HL-60/S4 treated with retinoic acid at 250 ng/mL for 4 days and 3 days (cell line): Measurements from ENCODE around the gene APOL5.

Experiments used
- in situ Hi-C: fragments of 300-500 bp; cut with MboI; formaldehyde crosslinking; loops from 2 replicates; pipeline ENCODE4 v1.7.0; 2022; ENCODE audit warnings: low sequenced_read_pairs

APOL5 gene

DNA sequence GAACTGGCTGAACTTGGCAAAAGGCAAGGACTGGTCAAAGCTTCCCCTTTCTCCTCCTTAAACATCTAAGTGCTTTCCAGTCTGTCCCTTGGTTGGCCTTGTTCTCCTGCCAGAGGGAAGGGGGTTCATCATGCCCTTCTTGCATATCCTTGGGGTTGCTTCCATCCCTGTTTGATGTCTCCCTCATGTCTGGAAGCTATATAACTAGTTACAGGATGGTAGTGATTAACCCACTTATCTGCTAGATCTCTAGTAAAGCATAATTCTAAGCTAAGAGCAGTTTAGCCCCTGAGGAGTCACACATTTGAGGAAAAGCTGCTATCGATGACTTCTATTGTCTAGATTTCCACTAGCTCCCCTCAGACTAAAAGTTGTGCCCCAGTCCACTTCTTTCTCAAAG is 22.9 kb downstream of the APOL5 start:
- in situ Hi-C loops = no loop called here

GRCh38 chr22:35742342-35743100 is 24.8 kb downstream of the APOL5 start:
- in situ Hi-C loops = no loop called here

GRCh38 chr22:35743326-35743860 is 25.7 kb downstream of the APOL5 start:
- in situ Hi-C loops = no loop called here

DNA sequence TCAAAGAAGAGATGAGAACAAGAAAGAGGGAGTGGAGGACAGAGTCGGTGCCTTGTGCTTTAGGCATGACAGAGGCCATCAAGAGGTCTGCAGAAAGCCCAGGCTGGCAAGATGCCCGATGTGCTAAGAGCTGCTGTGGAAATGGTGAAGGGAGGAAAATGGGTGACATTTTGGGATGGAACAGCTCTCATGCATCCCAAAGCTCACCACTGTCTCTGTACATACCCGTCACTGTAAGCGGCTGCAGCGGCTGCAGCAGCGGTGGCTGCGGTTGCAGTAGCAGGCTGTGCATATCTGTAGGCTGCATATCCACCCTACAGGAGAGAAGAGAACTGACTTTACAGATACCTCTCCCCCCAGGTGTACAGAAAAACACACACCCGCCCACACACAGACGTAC is 28.6 kb downstream of the APOL5 start:
- in situ Hi-C loops = no loop called here

DNA sequence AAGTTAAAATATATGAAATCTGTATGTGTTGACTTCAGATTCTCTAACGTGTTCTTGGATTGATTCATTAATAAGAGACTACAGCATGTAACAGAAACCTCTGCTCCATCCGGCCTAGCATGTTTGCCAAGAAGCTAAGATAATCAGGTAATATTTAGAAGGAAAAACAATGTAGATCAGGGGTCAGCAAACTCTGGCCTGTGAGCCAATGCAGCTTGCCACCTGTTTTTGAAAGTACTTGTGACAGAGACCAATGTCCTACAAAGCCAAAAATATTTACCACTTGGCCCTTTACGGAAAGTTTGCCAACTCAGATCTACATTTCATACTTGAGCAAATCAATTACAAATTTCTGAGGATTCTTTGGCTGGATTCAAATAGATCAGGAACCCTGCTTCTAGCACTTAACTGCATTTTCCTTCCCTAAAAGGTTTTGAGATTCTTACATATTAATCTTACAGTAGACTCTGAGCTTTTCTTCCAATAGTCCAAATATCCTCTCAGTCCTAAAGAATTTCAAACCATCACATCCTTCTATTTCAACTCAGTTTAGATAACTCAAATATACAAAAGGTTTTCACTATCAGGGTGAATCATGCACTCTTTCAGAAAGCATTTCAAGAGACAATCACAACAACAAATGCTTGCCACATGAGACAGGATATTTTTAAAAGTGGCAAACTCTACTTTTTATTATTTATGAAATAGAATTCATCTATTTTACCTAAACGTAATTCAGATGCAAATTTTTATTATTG is 29.5 kb downstream of the APOL5 start:
- in situ Hi-C loops = no loop called here

DNA sequence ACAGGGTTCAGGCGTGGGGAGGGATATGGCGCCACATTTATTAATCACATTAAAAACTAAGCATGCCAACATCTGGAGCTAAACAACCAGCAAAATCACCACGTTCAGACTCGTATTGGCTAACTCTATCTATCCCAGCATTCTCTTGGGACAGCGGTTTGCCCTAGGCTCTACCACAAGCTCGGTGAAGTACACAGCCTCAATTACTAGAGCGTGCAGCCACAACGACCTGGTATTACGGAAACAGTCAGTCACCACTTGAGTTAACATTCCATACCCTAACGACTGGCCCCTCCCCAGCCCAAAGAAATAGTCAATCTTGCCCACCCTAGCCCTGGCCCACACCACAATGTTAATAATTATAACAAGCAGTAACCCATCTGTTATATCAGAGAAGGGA is 32.1 kb downstream of the APOL5 start:
- in situ Hi-C loops = no loop called here

GRCh38 chr22:35752006-35752862 is 34.6 kb downstream of the APOL5 start:
- in situ Hi-C loops = no loop called here

GRCh38 chr22:35752863-35753189 is 35.2 kb downstream of the APOL5 start:
- in situ Hi-C loops = no loop called here

GRCh38 chr22:35754761-35755160 is 37.1 kb downstream of the APOL5 start:
- in situ Hi-C loops = no loop called here

DNA sequence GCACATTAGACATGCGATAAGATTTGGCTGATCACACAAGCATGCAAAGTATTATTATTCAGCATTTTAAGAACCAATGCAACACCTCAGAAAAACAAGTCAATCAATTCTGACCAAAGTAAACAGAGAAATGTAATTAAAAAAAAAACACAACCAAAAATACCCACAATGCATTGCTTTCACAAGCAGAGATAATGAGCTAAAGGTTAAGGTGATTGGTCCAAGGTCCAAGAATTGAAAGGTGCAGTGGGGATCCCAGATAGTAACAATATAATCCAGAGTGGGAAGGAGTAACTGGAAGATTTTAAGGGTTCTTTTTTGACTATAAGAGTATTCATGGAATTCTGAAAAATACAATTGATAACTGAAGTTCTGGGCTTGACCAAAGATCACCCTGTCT is 39.0 kb downstream of the APOL5 start:
- in situ Hi-C loops = no loop called here

- in situ Hi-C loops = no loop called here
These were observed 40.7 kb downstream of the APOL5 start for GRCh38 chr22:35758394-35758793.

DNA sequence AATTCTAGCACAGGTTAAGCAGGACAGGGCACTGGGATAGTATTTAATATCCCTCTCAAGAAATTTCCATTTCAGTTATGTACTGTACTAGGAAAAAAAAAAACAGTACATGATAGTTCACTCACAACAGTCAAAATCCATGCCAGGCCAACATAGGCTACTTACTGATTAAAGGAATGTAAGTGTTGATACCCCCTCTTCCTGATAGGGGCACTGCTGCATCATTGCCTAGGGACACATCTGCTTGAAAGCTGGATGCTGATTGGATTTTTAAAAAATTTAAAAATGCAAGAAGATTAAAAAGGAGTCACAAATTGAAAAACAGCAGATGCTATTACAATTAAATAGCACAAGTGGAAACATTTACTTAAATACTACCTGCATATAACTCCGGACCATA is 43.4 kb downstream of the APOL5 start:
- in situ Hi-C loops = no loop called here

DNA sequence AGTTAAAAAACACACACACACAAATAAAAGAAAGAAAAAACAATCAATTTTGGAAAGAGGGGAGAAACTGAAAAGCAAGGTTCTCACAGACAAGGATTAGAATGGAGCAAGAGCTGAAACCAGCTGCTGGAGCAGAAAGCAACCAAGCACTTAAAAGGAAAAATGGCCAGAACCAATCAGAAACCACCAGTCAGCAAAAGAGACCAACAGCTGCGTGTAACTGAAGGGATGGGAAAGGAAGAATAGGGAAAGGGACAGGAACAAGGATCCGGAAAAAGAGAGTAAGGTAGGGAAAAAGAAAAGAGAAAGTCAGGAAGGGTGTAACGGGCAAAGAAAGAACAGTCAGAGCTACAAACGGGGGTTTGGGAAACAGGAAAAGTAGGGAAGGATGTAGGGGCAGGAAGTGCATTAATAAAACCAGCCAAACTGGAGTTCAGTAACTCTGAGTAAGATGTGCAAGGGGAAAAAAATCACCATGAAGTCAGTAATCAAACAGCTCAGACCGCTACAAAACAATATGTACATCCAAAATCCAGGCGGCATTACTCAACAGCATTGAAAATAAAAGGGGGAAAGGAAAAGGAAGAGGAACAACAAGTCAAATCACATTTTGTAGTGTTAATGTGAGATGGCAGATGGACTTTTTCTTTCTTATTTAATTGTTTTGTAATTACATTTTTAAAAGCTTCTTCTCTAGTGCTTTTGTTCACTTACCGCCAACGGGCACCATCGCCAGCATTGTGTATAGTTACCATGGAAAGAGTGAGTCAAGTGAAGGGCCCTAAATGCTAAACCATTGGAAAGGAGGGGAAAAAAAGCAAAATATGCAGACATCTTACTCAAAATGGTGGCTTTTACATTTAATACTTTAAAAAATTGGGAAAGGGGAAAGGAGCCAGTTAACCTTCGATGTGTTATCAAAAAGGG is 49.2 kb downstream of the APOL5 start:
- in situ Hi-C loops = no loop called here

GRCh38 chr22:35769974-35770373 is 52.3 kb downstream of the APOL5 start:
- in situ Hi-C loops = no loop called here

DNA sequence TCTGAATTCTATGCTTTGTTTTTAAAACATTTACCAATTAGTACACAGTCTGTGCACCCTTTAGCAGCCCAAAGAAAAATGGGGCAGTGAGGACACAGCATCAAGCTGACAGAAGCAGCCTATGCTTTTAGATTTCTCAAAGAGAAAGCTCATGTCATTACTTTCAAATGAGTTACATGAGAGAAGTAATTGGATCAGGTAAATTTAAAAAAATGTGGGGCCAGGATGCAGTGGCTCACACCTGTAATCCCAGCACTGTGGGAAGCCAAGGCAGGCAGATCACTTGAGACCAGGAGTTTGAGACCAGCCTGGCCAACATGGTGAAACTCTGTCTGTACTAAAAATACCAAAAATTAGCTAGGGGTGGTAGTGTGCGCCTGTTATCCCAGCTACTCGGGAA is 57.7 kb downstream of the APOL5 start:
- in situ Hi-C loops = no loop called here

- in situ Hi-C loops = no loop called here
These were observed 59.8 kb downstream of the APOL5 start for GRCh38 chr22:35777335-35777975.
